GM03348 (cell line): ENCODE data around the gene GFRA3.
A peak's percentile ranks its signal among the peaks of the same experiment; 100 is the strongest.

Experiments used
- DNase-seq: peaks from one replicate; pipeline ENCODE4 v3.0.0; 2012; ENCODE audit warnings: low spot score

GFRA3 gene

DNA sequence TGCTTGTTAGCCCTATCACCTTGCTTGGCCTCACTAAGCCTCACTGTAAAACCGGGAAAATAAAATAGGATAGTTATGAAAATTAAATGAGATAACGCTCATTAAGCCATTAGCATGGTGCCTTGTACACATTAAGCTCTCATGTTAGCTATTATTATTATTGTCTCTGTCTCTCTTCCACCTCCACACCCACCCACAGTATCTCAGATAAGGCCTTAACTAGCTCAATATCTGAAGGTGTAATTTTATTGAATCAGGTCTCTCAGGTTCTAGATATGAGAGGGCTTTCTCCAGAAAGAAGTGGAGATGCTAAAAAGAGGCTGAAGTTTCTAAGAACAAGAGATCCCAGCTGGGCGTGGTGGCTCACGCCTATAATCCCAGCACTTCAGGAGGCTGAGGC is 27.6 kb downstream of the GFRA3 start:
- DNase-seq = no peak

DNA sequence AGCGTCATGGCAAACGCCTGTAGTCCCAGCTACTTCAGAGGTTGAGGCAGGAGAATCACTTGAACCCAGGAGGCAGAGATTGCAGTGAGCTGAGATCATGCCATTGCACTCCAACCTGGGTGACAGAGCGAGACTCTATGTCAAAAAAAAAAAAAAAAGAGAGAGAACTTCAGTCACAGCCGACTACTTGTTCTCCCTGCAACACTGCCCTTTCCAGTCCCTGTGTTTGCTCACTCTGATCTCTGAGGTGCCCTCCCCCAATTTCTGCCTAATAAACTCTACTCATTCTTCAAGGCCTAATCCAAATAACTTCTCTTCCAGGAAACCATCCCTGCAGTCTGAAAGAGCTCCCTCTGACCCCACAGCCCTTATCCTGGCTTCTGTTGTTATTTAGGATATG is 28.1 kb downstream of the GFRA3 start:
- DNase-seq = no peak

DNA sequence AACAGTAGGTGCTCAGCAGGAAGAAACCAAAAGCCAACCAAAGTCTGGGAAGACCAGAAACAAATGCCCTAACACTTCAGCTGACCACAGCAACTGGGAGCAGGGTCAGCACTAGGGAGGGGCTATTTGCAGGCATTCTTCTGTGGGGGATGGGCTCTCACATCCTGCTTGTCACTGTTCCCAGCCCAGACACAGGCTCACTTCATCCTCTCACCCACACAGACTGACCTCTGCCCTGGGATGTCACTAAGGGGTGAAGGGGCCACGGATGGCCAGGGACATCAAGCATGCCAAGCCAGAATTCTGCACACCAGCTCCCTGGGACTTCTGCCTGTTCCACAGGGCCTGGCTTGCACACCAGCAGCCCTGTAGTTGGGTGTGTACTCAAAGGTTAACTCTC is 28.7 kb downstream of the GFRA3 start:
- no peak for DNase-seq

DNA sequence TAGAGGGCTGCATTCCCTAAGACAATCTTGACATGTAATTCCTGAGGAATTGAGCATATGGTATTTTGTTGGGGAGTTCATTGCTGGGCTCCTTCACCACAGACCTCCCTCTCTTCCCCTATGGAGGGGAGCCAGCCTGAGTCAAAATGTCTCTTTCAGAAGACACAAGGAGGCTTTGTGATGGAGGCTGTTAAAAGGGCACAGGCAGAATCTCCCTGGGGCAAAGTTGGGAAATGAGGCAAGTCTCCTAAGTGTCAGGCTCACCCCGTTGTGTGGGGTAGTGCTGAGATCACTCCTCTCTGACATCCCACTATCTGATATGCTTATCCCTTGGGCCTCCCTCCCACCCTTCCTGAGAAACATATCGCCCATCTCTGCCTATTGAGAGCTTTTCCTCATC is 30.6 kb downstream of the GFRA3 start:
- DNase-seq = no peak

DNA sequence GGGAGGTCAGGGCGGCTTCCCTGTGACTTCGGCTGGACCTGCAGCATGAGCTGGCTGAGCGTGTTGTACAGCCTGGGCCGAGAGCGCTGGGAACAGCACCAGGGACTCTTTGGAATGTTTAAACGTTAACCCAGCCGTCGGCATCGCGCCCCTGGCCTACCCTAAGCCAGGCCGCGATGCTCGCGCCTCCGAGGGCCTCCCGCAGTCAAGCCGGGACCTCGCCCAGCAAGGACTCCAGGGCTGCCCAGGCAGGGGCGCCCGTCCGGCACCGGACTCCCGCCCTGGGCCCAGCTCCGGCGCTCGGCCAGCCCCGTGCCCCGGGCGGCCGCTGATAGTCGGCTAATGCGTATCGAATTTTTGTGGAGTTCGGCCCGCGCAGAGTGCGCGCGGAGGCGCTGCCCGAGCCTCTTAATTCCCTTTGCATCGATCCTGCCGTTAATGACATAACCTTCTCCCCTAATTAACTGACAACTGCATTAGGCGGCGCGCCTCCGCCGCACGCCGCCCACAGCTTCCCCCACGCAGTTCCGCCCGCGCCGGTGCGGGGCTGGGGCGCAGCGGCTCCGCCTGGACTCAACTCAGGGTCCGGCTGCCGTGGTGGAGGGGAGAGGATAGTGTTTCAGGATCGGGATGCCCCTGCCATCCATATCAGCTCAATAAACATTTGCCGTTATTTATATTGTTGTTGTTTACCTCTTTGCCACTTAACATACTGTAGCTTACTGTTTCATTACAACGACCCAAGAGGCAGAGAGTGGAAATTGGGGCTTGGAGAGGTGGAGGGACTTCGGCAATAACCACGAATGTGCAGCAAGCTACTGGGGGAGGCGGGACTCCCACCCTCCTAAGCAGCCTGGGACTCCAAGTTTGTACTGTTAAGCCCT is 32.5 kb downstream of the GFRA3 start:
- DNase-seq = peak; percentile 61

DNA sequence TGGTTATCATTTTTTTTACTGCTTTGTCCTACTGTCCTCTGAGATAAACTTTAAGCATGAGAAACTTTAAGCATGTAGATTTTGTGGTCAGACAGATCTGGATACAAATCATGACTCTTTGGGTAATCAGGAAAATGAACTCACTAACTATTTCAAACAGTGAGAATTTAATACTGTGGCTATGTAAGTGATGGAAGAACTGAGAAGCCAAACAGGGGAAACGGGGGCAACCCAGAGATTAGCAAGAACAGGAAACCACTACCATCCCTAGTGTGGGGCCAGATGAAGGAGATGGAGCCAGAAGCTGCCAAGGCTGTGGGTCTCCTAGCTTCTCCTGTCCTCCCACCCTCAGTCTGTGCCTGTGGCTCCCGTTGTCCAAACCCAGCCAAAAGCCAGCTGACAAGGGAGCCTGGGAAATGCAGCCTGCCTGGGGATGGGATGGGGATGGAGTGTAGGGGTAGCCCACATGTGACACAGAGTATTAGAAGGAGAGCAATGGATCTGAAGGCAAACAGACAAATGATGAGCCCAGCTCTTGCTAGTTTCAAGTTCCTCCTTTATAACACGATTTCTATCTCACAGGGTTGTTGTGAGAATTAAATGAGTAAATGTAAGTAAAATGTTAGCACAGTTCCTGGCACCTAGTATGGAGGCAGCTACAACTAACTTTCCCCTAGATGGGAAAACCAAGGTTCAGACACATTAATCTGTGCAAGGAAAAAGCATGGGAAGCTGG is 33.6 kb downstream of the GFRA3 start:
- DNase-seq = no peak

DNA sequence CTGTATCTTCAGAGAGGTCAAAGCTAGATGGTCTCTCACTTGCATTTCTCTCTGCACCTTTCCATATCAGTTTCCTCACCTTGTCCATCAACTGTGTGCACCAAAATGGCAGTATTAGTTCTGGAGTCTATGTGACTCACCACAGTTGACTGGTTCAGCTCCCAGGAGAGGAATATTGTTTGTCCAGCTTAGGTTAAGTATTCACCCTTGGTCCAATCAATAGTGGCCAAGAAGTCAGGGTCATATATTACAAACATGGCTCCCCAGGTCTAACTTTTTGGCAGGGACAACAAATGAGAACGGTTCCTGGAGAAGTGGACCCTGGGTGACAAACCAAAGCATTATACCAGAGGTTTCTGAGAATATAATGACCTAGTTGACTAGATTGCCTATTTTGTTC is 36.4 kb downstream of the GFRA3 start:
- DNase-seq = no peak

DNA sequence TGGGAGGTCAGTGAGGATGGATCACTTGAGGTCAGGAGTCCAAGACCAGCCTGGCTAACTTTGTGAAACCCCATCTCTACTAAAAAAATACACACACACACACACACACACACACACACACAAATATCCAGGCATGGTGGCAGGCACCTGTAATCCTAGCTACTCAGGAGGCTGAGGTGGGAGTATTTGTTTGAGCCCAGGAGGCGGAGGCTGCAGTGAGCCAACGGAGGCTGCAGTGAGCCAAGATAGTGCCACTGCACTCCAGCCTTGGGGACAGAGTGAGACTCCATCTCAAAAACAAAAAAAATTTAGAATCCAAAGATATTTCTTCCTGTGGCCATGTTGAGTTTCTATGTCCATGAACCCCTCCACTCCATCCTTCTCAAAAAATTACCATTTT is 39.8 kb downstream of the GFRA3 start:
- DNase-seq = no peak

DNA sequence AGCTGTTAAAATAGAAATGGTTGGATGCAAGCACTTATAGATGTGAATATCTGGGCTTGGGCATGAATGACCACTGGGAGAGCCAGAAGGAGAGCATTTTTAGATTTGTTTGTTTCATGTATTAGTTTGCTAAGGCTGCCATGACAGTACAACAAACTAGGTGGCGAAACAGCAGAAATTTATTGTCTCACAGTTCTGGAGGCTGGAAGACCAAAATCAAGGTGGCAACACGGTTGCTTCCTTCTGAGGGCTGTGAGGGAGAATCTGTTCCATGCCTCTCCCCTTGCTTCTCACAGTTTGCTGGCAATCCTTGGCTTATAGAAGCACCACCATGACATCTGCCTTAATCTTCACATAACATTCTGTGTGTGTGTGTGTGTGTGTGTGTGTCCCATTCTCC is 41.1 kb downstream of the GFRA3 start:
- DNase-seq = no peak

DNA sequence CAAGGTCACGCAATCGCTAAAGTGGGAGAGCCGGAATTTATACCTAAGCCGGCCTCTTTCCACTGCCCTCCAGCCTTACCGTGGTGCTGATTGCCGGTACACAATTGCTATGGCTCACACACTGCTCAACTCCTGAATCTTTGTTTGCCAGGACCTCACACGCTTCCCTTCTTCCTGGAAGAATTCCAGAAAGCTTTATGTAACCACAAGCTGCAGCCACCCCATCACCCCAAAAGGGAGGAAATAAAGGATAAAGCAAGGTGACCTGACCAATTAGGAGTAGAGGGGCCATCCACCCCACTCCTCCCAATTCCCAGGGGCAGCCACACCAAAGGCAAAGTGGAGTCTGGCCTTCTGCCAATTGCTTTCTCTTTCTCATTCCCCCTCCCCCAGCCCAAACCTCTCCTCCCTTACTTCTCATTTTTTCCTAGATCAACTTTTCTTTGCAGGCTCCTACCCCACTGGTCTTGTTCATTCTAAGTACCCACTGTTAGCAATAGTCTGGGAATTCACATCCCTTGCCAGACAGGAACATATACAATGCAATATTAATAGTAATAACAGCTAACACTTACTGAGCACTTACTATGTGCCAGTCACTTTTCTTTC is 43.3 kb downstream of the GFRA3 start:
- DNase-seq = no peak

DNA sequence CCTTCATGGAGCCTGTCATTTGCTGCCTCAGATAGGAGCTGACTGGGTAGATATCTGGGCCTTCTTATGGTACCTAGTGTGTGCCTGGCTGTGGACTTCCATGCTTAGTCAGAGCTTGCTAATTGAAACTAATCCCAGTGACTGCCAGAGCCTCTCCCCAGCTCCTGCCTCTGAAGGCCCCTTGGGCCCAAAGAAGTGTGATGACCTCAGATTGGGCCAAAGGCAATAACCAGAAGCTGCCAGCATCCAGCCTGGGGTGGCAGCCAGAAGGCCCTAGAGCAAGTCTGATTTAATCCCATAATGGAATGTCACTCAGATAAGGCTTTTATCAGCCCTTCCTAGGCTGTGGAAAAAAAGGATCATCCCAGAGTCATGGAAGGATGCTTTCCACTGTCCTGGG is 44.2 kb downstream of the GFRA3 start:
- DNase-seq = peak; percentile 33

DNA sequence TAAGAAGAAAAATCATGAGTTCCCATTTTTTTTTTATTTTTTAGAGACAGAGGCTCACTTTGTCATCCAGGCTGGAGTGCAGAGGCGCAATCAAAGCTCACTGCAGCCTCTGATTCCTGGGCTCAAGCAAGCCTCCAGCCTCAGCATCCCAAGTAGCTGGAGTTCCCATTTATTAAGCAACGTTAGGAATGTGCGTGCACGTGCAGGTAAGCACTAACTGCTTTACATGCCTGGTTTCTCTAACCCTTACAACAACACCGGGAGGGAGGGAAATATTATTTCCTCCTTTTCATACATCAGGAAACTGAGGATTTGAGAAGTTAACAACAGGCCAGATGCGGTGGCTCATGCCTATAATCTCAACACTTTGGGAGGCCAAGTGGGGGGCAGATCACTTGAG is 45.0 kb downstream of the GFRA3 start:
- no peak for DNase-seq

DNA sequence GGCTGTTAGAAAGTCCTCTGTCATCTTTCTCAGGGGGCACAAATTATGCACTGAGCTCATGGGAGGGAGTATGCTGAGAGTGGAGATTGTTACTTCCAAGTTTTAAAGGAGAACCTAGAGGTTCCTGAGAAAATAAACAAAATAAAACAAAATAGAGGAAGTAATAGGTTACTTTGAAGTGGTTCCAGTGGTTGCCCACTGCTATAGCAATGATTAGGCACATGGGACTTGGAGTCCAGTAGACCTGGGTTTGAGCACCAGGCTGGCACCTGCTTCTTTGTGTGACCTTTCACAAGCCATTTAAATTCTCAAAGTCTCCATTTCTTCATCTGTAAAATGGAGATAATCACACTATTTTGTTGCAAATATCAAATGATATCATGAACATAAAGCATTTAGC is 47.5 kb downstream of the GFRA3 start:
- DNase-seq = no peak

DNA sequence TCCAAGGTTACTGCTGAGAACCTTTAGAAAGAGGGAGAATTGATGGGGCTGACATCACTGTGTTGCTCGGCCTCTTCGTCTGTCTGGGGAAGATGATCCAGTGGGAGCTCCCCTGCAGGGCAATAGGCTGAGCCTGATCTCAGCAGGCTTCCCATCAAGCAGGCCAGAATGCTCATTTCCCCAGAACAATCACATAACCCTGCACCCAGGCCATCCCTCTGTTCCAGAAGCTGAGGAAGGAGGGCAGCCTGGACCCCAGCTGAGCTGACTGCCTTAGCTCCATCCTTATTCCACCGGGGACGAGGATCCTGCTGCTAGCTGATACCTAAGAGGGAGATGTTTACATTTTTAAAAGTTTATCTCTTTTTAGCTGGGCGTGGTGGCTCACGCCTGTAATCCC is 49.7 kb downstream of the GFRA3 start:
- DNase-seq = no peak

DNA sequence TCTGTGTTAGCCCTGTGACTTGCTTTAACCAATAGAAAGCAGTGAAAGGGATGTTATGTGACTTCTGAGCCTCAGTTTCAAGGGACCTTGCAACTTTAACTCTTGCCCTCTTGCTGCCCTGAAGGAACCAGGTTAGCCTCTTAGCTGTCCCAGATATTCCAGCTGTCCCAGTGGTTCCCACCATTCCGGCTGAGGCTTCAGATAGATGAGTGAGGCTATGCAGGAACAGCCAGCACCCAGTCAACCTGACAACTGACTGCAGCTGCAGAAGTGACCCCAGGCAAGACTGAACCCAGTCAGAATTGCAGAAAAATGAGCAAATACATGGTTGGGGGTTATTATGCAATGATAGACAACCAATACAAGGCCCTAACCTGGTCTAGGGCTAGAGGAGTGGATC is 50.9 kb downstream of the GFRA3 start:
- DNase-seq = no peak

DNA sequence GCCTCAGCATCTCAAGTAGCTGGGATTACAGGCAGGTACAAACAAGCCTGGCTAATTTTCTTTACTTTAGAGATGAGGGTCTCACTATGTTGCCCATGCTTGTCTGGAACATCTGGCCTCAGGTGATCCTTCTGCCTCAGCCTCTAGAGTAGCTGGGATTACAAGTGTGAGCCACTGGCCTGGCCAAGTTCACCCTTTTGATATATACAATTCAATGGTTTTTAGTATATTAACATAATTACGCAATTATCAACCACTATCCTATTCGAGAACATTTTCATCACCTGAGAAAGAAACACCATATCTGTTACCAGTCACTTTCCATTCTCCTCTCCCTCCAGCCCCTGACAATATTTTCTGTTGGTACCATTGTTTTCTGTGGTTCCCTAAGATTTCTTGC is 57.6 kb downstream of the GFRA3 start:
- no peak for DNase-seq

DNA sequence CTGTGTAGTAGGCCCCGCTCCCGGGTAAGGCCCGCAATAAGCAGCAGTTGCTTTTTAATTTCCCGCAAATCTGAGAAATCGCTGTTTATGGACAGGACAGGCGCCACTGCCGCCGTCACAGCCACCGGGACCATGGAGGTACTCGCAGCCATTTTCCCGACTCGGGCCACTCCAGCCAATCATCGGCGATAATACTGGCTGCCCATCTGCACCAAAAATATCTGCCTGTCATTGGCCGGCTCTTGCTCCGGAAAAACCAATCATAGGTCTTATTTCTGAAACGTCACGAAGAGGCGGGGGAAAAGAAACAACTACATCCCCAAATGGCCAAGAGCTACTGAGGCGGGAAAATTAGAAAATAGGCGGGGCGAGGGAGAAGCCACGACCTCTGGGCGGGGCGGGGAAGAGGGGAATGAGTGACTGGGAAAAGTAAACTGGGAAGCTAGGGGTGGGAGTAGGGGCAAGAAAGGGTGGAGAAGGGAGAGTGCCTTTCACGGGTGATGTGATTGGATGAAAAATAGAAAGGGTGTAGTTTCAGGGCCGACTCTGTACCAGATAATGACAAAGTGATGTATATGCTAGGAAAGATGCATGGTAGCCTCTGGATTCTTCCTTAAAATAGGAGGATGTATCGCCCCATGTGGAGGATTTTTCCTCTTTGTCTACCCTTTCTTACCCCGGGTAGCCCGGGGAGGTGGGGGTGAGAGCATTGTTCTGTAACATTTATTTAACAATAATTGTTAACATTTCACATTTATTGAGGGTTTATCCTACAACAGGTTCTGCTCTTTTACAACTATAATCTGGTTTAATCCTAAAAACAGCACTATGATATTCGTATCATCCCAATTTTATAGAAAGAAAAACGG is 61.0 kb downstream of the GFRA3 start, which contains the start of gene CDC23:
Gene CDC23 (minus strand): TSS at position 163 of the 869 bp plus-strand sequence. CDS start 11 bp downstream, at position 152.
- peak; percentile 97 for DNase-seq

DNA sequence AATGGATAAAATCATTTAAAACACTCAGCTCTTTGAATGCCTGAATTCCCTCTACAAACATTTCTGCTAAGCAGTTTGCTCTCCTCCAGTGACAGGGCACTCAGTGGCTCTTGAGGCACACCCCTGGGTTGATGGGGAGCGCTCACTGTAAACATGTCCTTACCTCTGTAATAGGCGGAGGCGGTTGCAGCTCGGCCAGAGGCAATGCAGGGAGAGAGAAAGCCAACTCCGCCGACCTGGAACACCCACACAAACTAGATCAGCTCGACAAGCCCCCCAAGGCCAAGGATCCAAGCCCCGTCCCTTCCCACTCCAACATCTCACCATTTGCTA is 61.6 kb downstream of the GFRA3 start:
- DNase-seq = peak; percentile 19

DNA sequence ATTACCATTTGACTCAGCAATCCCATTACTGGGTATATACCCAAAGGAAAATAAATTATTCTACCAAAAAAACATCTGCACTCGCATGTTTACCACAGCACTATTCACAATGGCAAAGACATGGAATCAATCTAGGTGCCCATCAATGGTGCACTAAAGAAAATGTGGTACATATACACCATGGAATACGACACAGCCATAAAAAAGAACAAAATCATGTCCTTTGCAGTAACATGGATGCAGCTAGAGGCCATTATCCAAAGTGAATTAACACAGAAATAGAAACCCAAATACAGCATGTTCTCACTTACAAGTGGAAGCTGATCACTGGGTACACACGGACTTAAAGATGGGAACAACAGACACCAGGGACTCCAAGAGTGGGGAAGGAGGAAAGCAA is 63.4 kb downstream of the GFRA3 start:
- no peak for DNase-seq
